IPS-20b (cell line): Measurements from ENCODE around the gene THSD7A.

Source experiments
- H3K27ac ChIP-seq: one replicate; pipeline ENCODE4 v1.5.1; 2013; ENCODE audit warnings: low read length
- H3K27me3 ChIP-seq: 2 replicates; pipeline ENCODE4 v1.6.1; 2013; ENCODE audit warnings: mild to moderate bottlenecking, low read length, inconsistent platforms; ENCODE audit not compliant: insufficient read depth
- H3K36me3 ChIP-seq: 2 replicates; pipeline ENCODE4 v1.6.1; 2013; ENCODE audit warnings: low read depth, mild to moderate bottlenecking, inconsistent platforms, low read length, moderate library complexity; ENCODE audit not compliant: insufficient read depth
- H3K4me1 ChIP-seq: 2 replicates; pipeline ENCODE4 v1.6.1; 2013; ENCODE audit warnings: mild to moderate bottlenecking, control low read depth, inconsistent platforms, low read length, moderate library complexity; ENCODE audit not compliant: insufficient read depth
- H3K4me3 ChIP-seq: 2 replicates; pipeline ENCODE4 v1.5.1; 2013; ENCODE audit warnings: mild to moderate bottlenecking, low read length, inconsistent platforms
- H3K9ac ChIP-seq: 2 replicates; pipeline ENCODE4 v1.6.1; 2013; ENCODE audit warnings: low read depth, mild to moderate bottlenecking, inconsistent platforms, low read length, moderate library complexity
- H3K9me3 ChIP-seq: 2 replicates; pipeline ENCODE4 v1.6.1; 2013; ENCODE audit warnings: mild to moderate bottlenecking, low read depth, low read length, inconsistent platforms; ENCODE audit not compliant: insufficient read depth

THSD7A gene

DNA sequence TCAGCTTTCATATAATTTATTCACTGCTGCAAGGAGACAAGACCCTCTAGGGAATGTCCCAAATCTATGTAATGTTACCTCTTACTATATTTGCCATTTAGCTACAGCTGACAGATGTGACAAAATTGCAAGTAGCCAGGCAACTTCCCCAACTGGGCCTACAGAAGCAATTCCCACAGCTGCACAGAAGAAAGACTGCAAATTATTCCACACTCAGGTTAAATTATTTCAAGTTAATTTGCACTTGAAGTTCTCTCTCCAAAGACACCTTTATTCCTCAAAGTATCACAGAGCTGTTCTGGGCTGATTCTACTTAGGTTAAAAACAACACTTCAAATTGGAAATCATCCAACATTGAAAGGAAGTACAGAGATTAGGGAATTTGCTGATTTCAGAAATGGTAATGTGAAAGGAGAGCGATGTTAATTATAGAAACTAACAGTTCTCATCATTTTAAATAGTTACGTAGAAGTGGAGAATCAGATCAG, 133.6 kb downstream of the THSD7A start:
- Histone ChIP-seq H3K9ac (no peak overlapping the region), H3K27ac (no peak overlapping the region), H3K36me3 (no peaks in the 10 kb centered on the region), H3K27me3 (no peaks in the 10 kb centered on the region), H3K4me1 (no peaks in the 10 kb centered on the region; the same call in 1 of the 2 replicates), H3K9me3 (no peaks in the 10 kb centered on the region), H3K4me3 (no peak overlapping the region)

DNA sequence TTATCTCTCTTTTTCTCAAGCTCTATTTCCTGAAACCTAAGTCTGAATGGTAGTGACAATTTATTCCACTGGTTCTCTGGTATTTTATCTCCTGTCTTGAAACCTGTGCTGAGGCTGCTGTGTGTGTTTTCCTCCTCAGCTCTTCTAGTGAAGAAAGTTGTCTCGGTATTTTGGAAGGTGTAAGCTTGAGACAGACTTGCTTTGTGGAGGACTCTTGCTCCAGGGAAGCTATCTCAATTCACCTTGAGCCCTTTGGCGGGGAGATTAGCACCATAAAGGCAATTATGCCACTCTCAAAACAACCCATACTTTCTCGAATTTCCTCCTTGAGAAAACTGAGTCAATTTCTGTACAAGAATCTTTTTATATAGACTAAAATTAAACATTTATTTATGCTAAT, 141.6 kb downstream of the THSD7A start:
- H3K36me3 ChIP-seq, result no peaks in the 10 kb centered on the region
- no peaks in the 10 kb centered on the region for H3K27me3 ChIP-seq
- no peak overlapping the region for H3K27ac ChIP-seq
- no peak overlapping the region for H3K4me3 ChIP-seq
- H3K9me3 ChIP-seq, result no peaks in the 10 kb centered on the region
- peaks cover 10% of the 10 kb centered on the region; the same call in 1 of the 2 replicates for H3K4me1 ChIP-seq
- H3K9ac ChIP-seq, result no peak overlapping the region

DNA sequence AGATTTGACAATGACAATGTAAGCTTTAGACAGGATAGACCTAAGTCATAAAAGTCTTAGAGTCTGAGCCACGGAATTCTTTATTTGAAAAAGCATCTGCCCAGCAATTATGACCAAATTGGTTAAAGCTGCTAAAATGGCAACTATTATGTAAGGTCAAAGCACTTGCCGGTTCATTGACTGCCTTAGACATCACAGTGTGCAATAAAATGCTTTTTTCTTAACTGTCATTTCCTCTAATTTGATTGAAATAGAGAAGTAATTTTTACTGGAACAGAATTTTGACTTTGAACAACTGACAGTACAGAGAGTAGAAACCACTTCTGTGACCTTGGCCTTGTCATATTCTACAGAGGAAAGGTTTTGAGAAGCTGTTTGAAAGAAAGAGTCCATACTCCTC, 142.9 kb downstream of the THSD7A start:
- H3K27ac ChIP-seq, result no peak overlapping the region
- H3K9ac ChIP-seq, result no peak overlapping the region
- peaks cover 10% of the 10 kb centered on the region; the same call in 1 of the 2 replicates for H3K4me1 ChIP-seq
- H3K4me3 ChIP-seq, result no peak overlapping the region
- peaks cover 3% of the 10 kb centered on the region; the same call in 1 of the 2 replicates for H3K9me3 ChIP-seq
- H3K36me3 ChIP-seq, result no peaks in the 10 kb centered on the region
- no peaks in the 10 kb centered on the region for H3K27me3 ChIP-seq

DNA sequence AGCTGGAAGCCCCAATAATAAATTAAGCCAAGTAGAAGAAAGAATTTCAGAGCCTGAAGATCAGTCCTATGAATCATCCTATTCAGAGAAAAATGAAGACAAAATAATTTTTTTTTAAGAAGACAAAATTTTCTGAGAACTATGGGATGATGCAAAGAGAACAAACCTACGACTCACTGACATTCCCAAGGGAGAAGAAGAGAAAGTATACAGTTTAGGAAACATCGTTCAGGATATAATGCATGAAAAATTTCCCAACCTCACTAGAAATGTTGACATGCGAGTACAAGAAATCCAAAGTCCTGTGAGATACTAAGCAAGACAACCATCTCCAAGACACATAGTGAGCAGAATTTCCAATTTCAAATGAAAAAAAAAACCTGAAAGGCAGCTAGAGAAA, 150.5 kb downstream of the THSD7A start:
- no peaks in the 10 kb centered on the region for H3K4me1 ChIP-seq
- no peak overlapping the region for H3K9ac ChIP-seq

DNA sequence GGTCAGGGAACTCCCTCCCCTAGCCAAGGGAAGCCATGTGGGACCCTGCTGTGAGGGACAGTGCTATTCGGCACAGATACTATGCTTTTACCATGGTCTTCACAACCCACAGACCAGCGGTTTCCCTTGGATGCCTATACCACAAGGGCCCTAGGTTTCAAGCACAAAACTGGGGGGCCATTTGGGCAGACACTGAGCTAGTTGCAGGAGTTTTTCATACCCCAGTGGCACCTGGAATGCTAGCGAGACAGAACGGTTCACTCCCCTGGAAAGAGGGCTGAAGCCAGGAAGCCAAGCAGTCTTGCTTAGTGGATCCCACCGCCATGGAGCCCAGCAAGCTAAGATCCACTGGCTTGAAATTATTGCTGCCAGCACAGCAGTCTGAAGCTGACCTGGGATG, 156.8 kb downstream of the THSD7A start:
- H3K4me1 ChIP-seq, result no peaks in the 10 kb centered on the region
- H3K9me3 ChIP-seq, result no peaks in the 10 kb centered on the region; the same call in 1 of the 2 replicates
- no peaks in the 10 kb centered on the region for H3K36me3 ChIP-seq
- H3K4me3 ChIP-seq, result no peak overlapping the region
- H3K27me3 ChIP-seq, result no peaks in the 10 kb centered on the region
- H3K9ac ChIP-seq, result no peak overlapping the region
- H3K27ac ChIP-seq, result no peak overlapping the region

More for the DNA sequence above, 150.5 kb downstream of the THSD7A start:
- H3K9me3 ChIP-seq, result peaks cover 16% of the 10 kb centered on the region; the same call in 1 of the 2 replicates
- no peak overlapping the region for H3K27ac ChIP-seq
- no peaks in the 10 kb centered on the region for H3K27me3 ChIP-seq
- H3K36me3 ChIP-seq, result no peaks in the 10 kb centered on the region
- no peak overlapping the region for H3K4me3 ChIP-seq

DNA sequence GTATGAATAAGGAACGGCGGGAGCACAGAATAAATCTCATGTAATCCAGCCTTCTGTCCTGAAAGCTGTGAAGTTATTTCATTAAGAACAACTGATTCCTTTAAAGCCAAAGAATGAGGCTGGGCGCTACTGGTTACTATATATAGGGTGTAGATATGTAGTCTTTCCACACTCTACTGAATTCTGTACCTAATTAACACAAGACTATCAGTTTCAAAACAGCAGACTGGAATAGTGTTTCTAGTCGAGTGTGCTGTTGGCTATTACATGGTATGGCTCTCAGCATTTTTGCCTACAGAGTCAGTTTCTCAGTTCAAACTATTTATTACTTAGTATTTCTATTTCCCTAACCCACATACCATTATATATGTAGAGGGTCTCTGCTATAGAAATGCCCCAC, 163.3 kb downstream of the THSD7A start:
- no peak overlapping the region for H3K27ac ChIP-seq
- no peaks in the 10 kb centered on the region for H3K27me3 ChIP-seq
- H3K9ac ChIP-seq, result no peak overlapping the region
- no peaks in the 10 kb centered on the region for H3K36me3 ChIP-seq
- no peak overlapping the region for H3K4me3 ChIP-seq
- H3K4me1 ChIP-seq, result no peaks in the 10 kb centered on the region
- H3K9me3 ChIP-seq, result no peaks in the 10 kb centered on the region

DNA sequence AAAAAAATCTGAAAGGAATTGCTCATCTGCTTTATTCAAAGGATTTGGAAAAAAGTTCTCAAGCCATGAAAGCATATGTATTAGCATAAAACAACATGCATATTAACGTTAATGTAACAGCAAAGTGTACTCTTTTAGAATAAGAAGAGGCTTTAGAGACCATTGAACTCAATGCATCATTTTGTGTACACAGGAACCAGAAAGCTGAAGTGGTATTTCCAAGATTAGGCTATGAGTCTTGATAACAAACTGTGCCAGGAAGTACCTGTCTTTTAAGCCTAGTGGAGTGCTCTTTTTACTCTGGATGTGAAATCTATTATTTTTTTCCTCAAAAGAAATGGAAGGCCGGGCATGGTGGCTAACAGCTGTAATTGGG, 164.2 kb downstream of the THSD7A start:
- H3K9me3 ChIP-seq, result no peaks in the 10 kb centered on the region
- no peak overlapping the region for H3K4me3 ChIP-seq
- H3K27ac ChIP-seq, result no peak overlapping the region
- H3K4me1 ChIP-seq, result no peaks in the 10 kb centered on the region
- no peaks in the 10 kb centered on the region for H3K27me3 ChIP-seq
- no peaks in the 10 kb centered on the region for H3K36me3 ChIP-seq
- no peak overlapping the region for H3K9ac ChIP-seq

DNA sequence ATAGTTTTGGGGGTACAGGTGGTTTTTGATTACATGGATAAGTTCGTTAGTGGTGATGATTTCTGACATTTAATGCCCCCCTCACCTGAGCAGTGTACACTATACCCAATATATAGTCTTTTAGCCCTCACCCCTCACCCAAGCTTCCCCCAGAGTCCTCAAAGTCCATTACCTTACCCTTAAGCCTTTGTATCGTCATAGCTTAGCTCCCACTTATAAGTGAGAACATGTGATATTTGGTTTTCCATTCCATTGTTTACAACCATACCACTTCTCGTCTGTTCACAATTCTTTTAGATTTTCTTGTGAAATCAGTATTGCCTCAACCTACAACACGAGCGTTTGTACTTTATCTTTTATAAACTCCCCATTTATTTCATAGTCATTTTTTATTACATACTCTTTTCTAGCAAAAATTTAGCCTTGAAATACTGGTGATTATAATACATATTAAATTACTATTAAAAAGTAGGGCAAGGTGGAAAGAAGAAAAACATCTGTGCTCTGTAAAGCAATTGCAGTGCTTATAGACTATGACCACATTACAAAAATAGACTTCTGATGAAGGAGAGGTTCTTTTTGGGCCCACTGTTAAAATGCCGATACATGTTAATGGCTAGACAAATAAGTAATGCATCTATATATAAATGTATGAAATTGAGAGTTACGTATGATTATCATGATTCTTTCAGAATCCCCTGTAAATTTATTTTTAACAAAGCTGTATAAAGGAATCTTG, 164.8 kb downstream of the THSD7A start:
- no peaks in the 10 kb centered on the region for H3K27me3 ChIP-seq
- no peak overlapping the region for H3K9ac ChIP-seq
- no peaks in the 10 kb centered on the region for H3K4me1 ChIP-seq
- no peak overlapping the region for H3K4me3 ChIP-seq
- H3K9me3 ChIP-seq, result no peaks in the 10 kb centered on the region
- H3K27ac ChIP-seq, result no peak overlapping the region
- no peaks in the 10 kb centered on the region for H3K36me3 ChIP-seq

DNA sequence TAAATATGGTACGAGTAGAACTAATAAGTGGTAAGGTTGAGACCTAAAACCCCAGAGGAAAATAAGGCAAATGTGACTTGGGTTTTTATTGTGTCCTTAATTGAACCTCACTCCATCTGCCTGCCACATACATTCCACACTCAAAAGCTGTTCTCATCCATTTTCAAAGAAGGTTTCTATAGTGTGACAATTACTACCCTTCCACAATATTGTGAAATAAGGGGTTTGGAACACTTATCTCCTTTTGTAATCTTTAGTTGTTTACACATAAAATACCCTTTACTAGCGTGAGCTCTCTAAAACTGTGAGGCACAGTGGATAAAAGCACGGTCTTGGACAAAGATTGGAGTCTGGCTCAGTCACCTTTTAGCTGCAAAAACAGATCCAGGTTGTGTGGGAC, 166.6 kb downstream of the THSD7A start:
- H3K9ac ChIP-seq, result no peak overlapping the region
- H3K27ac ChIP-seq, result no peak overlapping the region
- H3K27me3 ChIP-seq, result no peaks in the 10 kb centered on the region
- H3K9me3 ChIP-seq, result no peaks in the 10 kb centered on the region
- no peaks in the 10 kb centered on the region for H3K4me1 ChIP-seq
- H3K4me3 ChIP-seq, result no peak overlapping the region
- H3K36me3 ChIP-seq, result no peaks in the 10 kb centered on the region

DNA sequence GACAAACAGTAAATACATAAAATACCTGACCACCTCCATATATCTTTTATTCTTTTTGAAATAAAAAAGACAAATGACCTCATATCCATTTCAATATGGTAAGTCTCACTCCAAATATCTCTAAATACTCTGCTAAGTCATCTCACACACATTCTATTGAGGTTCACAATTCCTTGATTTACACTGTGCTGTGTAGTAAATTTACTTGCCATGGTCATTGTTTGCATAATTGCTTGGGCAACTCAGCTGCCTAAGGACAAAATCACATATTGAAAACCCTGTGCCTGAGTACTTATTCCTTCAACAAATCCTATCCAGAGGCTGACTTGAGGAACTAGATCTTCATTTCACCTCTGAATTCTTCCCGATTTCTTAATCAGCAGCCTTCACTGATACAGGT, 176.4 kb downstream of the THSD7A start:
- Histone ChIP-seq H3K9me3 (no peaks in the 10 kb centered on the region), H3K27ac (no peak overlapping the region), H3K4me1 (no peaks in the 10 kb centered on the region), H3K4me3 (no peak overlapping the region), H3K27me3 (no peaks in the 10 kb centered on the region), H3K9ac (no peak overlapping the region), H3K36me3 (no peaks in the 10 kb centered on the region)

DNA sequence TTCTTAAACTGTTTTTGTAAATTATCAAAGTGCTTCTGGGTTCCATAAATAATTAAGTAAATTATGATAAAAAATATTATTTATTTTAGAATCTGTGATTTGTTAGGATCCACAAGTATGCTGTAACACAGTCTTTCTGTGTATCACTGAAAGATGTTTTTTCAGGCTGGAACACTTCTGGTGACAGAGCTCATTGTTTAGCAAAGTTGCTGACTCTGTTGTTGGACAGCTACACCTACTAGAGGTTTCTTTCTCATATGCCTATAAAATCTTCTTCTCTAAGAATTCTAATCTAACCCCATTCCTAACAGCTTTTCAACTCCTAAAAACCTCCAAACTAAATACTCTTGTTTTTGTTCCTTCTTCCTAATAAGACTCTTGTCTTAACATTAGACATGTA, 176.8 kb downstream of the THSD7A start:
- no peaks in the 10 kb centered on the region for H3K9me3 ChIP-seq
- no peak overlapping the region for H3K9ac ChIP-seq
- no peaks in the 10 kb centered on the region for H3K36me3 ChIP-seq
- no peak overlapping the region for H3K27ac ChIP-seq
- no peaks in the 10 kb centered on the region for H3K4me1 ChIP-seq
- H3K4me3 ChIP-seq, result no peak overlapping the region
- no peaks in the 10 kb centered on the region for H3K27me3 ChIP-seq

DNA sequence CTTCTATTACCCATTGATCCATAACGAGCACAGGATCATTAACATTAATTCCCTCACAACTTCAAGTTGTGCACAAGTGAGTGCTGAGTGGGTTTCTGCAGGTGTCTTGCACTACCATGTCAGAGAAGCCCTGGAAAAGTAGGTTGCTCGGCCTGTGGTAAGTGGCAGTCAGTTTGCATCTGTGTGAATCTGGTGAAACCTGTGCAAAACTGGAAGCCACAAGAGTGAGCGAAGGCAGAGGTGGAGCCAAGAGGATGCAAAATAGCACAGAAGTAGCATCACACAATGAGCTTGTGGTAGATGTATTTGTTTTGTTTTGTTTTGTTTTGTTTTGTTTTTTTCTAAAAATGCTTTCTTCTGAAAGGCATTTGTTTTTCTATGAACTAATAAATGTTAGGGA, 181.5 kb downstream of the THSD7A start:
- Histone ChIP-seq H3K27me3 (no peaks in the 10 kb centered on the region), H3K9me3 (no peaks in the 10 kb centered on the region), H3K27ac (no peak overlapping the region), H3K9ac (no peak overlapping the region), H3K4me1 (no peaks in the 10 kb centered on the region), H3K36me3 (no peaks in the 10 kb centered on the region), H3K4me3 (no peak overlapping the region)
